SK-N-SH (cell line): ENCODE data around the gene EN1. TPM values are rescaled to one million over a fixed set of nuclear protein-coding genes. Genes with fewer than 3 reads are reported as not detected.

ENCODE experiments used
- CTCF ChIA-PET: fragments of 300-600, 350-600 bp; formaldehyde crosslinking; extraction: SDS; loops from one replicate; lab custom pipeline; 2021; lab: Yijun Ruan, JAX
- POLR2A ChIA-PET: fragments of 350-600 bp; sonication (Branson Sonifier 250); formaldehyde crosslinking; extraction: SDS; loops from one replicate; lab custom pipeline; 2020; ENCODE audit warnings: antibody characterized with exemption, inconsistent platforms; lab: Yijun Ruan, JAX
- DNase-seq: peaks from one replicate; pipeline ENCODE4 v3.0.0; 2012
- H2AFZ ChIP-seq: fragments of 200-600 bp; sonication (generic); 2 replicates; pipeline ENCODE4 v1.8.1; 2016; ENCODE audit warnings: antibody characterized with exemption, mild to moderate bottlenecking, low read depth
- H3F3A ChIP-seq: fragments of 200-600 bp; sonication (generic); replicated peaks from 2 replicates; pipeline ENCODE3; 2016; ENCODE audit warnings: antibody characterized with exemption, mild to moderate bottlenecking; ENCODE audit not compliant: insufficient read depth
- H3K27ac ChIP-seq, 2 experiments: fragments of 200-500 bp in 1 of 2; fragments of 200-600 bp in 1 of 2; sonication (Bioruptor generic) in 1 of 2; sonication (generic), shearing (Covaris generic) in 1 of 2; 2 replicates each; pipeline versions ENCODE4 v1.5.1 to v1.6.1; 2014 to 2016; ENCODE audit warnings: low read depth in 2 of 2, inconsistent platforms in 1 of 2, low read length in 1 of 2, mild to moderate bottlenecking in 1 of 2, mixed read lengths in 1 of 2
- H3K27me3 ChIP-seq: fragments of 200-600 bp; sonication (generic), shearing (Covaris generic); 2 replicates; pipeline ENCODE4 v1.6.1; 2016; ENCODE audit warnings: mixed run types; ENCODE audit not compliant: insufficient read depth
- H3K36me3 ChIP-seq, 2 experiments: fragments of 200-500 bp in 1 of 2; fragments of 200-600 bp in 1 of 2; sonication (Bioruptor generic) in 1 of 2; sonication (generic) in 1 of 2; replicated peaks in 1 of 2; 2 replicates each; pipeline versions ENCODE3 to v1.5.1; 2014 to 2016; ENCODE audit warnings: low read length in 1 of 2, mild to moderate bottlenecking in 1 of 2; ENCODE audit not compliant: insufficient read depth in 2 of 2, control insufficient read depth in 1 of 2
- H3K4me1 ChIP-seq, 2 experiments: fragments of 200-500 bp in 1 of 2; fragments of 200-600 bp in 1 of 2; sonication (Bioruptor generic) in 1 of 2; sonication (generic), shearing (Covaris generic) in 1 of 2; 2 replicates each; pipeline versions ENCODE4 v1.5.1 to v1.6.1; 2014 to 2016; ENCODE audit warnings: low read depth in 1 of 2, low read length in 1 of 2, mixed run types in 1 of 2; ENCODE audit not compliant: insufficient read depth in 2 of 2, control insufficient read depth in 1 of 2
- H3K4me2 ChIP-seq: fragments of 200-600 bp; sonication (generic), shearing (Covaris generic); 2 replicates; pipeline ENCODE4 v1.6.1; 2017; ENCODE audit warnings: mixed run types
- H3K4me3 ChIP-seq, 2 experiments: fragments of 200-500 bp in 1 of 2; fragments of 200-600 bp in 1 of 2; sonication (Bioruptor generic) in 1 of 2; sonication (generic), shearing (Covaris generic) in 1 of 2; 2 replicates each; pipeline versions ENCODE4 v1.5.1 to v1.8.1; 2014 to 2016; ENCODE audit warnings: low read depth in 2 of 2, inconsistent platforms in 1 of 2, low read length in 1 of 2, mild to moderate bottlenecking in 1 of 2, mixed read lengths in 1 of 2, moderate library complexity in 1 of 2
- H3K79me2 ChIP-seq: fragments of 200-600 bp; sonication (generic); 2 replicates; pipeline ENCODE4 v1.8.1; 2017; ENCODE audit warnings: mild to moderate bottlenecking; ENCODE audit not compliant: insufficient read depth
- H3K9ac ChIP-seq: fragments of 200-600 bp; sonication (generic); 2 replicates; pipeline ENCODE4 v1.6.1; 2017; ENCODE audit warnings: mixed run types
- H3K9me2 ChIP-seq: fragments of 200-600 bp; sonication (generic); 2 replicates; pipeline ENCODE4 v1.6.1; 2017; ENCODE audit warnings: mixed run types
- H3K9me3 ChIP-seq: fragments of 200-600 bp; sonication (generic); 2 replicates; pipeline ENCODE4 v1.6.1; 2017; ENCODE audit warnings: mixed run types, mild to moderate bottlenecking, moderate library complexity
- H4K20me1 ChIP-seq: fragments of 200-600 bp; sonication (generic); 2 replicates; pipeline ENCODE4 v1.6.1; 2017; ENCODE audit warnings: mild to moderate bottlenecking, mixed run types; ENCODE audit not compliant: insufficient read depth
- CHD2 ChIP-seq: fragments of 150-350 bp; IDR thresholded peaks from 2 replicates; pipeline ENCODE4 v1.6.1; 2018; ENCODE audit warnings: low read length; ENCODE audit not compliant: partially characterized antibody
- ELF1 ChIP-seq: IDR thresholded peaks from 2 replicates; pipeline ENCODE4 v1.4.0; 2012
- FOSL2 ChIP-seq: IDR thresholded peaks from 2 replicates; pipeline ENCODE4 v1.4.0; 2012; ENCODE audit warnings: low read depth, mild to moderate bottlenecking, moderate library complexity, borderline replicate concordance
- FOXM1 ChIP-seq: IDR thresholded peaks from 2 replicates; pipeline ENCODE4 v1.4.0; 2012; ENCODE audit warnings: low read depth, mild to moderate bottlenecking
- GABPA ChIP-seq: IDR thresholded peaks from 2 replicates; pipeline ENCODE4 v1.4.0; 2012; ENCODE audit warnings: low read depth, mild to moderate bottlenecking
- JUND ChIP-seq: IDR thresholded peaks from 2 replicates; pipeline ENCODE4 v1.4.0; 2012
- MAX ChIP-seq: IDR thresholded peaks from 2 replicates; pipeline ENCODE4 v1.4.0; 2012; ENCODE audit warnings: low read depth
- MEF2A ChIP-seq: IDR thresholded peaks from 2 replicates; pipeline ENCODE4 v1.4.0; 2012; ENCODE audit warnings: low read depth, borderline replicate concordance
- MXI1 ChIP-seq: IDR thresholded peaks from 2 replicates; pipeline ENCODE4 v1.6.1; 2012; ENCODE audit warnings: mild to moderate bottlenecking, low read depth, low read length, improper control_type of control experiment
- NFIC ChIP-seq: IDR thresholded peaks from 2 replicates; pipeline ENCODE4 v1.4.0; 2012; ENCODE audit warnings: borderline replicate concordance
- REST ChIP-seq: IDR thresholded peaks from 2 replicates; pipeline ENCODE4 v1.6.1; 2012; ENCODE audit warnings: mild to moderate bottlenecking, low read depth, low read length, moderate library complexity
- RXRA ChIP-seq: IDR thresholded peaks from 2 replicates; pipeline ENCODE4 v1.4.0; 2012; ENCODE audit warnings: low read depth, mild to moderate bottlenecking, borderline replicate concordance
- SMC3 ChIP-seq: IDR thresholded peaks from 2 replicates; pipeline ENCODE4 v1.6.1; 2012; ENCODE audit warnings: low read depth, low read length, improper control_type of control experiment
- TCF12 ChIP-seq: IDR thresholded peaks from 2 replicates; pipeline ENCODE4 v1.4.0; 2012
- TEAD4 ChIP-seq: IDR thresholded peaks from 2 replicates; pipeline ENCODE4 v1.4.0; 2012; ENCODE audit warnings: mild to moderate bottlenecking, borderline replicate concordance; ENCODE audit not compliant: insufficient read depth
- USF1 ChIP-seq: IDR thresholded peaks from 2 replicates; pipeline ENCODE4 v1.4.0; 2012; ENCODE audit warnings: low read depth, borderline replicate concordance
- USF2 ChIP-seq: fragments of 150-350 bp; IDR thresholded peaks from 2 replicates; pipeline ENCODE4 v1.6.1; 2017; ENCODE audit warnings: antibody characterized with exemption, low read length, low read depth, borderline replicate concordance
- WGBS: methylation state at CpG from one replicate; pipeline ENCODE4 v1.1.6; 2017; ENCODE audit warnings: low lambda C conversion rate; 5-methylcytosine and 5-hydroxymethylcytosine counted together
- polyA plus RNA-seq, 3 experiments: library from polyadenylated mRNA; depleted of rRNA; stranded (reverse); fragments of >200 nt; gene quantifications; 2 replicates each; pipeline ENCODE4 v1.2.3, GENCODE V29; 2012

The EN1 gene
- polyA plus RNA-seq, 1 of the 3 experiments (the other 2 are of a cell fraction) = not detected

- no peak for TF ChIP-seq REST
- TF ChIP-seq MAX = no peak
- TF ChIP-seq MXI1 = no peak
- TF ChIP-seq NFIC = no peak
- TF ChIP-seq GABPA = no peak
These were observed 13.0 kb downstream of the EN1 start (continued) for GRCh38 chr2:118834440-118834810.

GRCh38 chr2:118833716-118834439 lies 13.6 kb downstream of the EN1 start:
- Histone ChIP-seq H3K27ac (no peak overlapping the region), H4K20me1 (no peaks in the 10 kb centered on the region), H3K4me1 (no peaks in the 10 kb centered on the region; a peak in 1 of 4 replicates), H3K4me2 (no peak overlapping the region), H3K9ac (no peak overlapping the region), H3K9me2 (no peaks in the 10 kb centered on the region), H3K27me3 (peaks cover 95% of the 10 kb centered on the region), H3K9me3 (no peaks in the 10 kb centered on the region), H3K36me3 (no peaks in the 10 kb centered on the region), H3K79me2 (no peaks in the 10 kb centered on the region), H3F3A (no peaks in the 10 kb centered on the region), H2AFZ (no peak overlapping the region), H3K4me3 (no peak overlapping the region)
- 11% methylated on average over 25 of the region's 35 CpGs for WGBS
- TF ChIP-seq TEAD4 (no peak), SMC3 (no peak), USF2 (no peak), TCF12 (no peak), ELF1 (no peak), MEF2A (no peak), MAX (no peak), FOSL2 (no peak), JUND (no peak), GABPA (no peak), USF1 (no peak), FOXM1 (no peak), CHD2 (no peak), MXI1 (no peak), RXRA (no peak)
- ChIA-PET POLR2A (no interaction called here), CTCF (no interaction called here)
- DNase-seq = no peak
